Smooth muscle cell (in vitro differentiated cells): ENCODE results near the gene SUCO. TPM values are rescaled to one million over a fixed set of nuclear protein-coding genes. Genes with fewer than 3 reads are reported as not detected.

Experiments used
- DNase-seq: peaks from one replicate; lab custom pipeline; 2025; ENCODE audit not compliant: unreplicated experiment; lab: John Stamatoyannopoulos, UW
- H2AFZ ChIP-seq: fragments of 200-600 bp; sonication (generic); 2 replicates; pipeline ENCODE4 v1.6.0; 2016; ENCODE audit warnings: antibody characterized with exemption, low read depth, mild to moderate bottlenecking
- H3F3A ChIP-seq: fragments of 200-600 bp; sonication (generic); 2 replicates; pipeline ENCODE4 v1.6.0; 2017; ENCODE audit warnings: antibody characterized with exemption, low read depth
- H3K27ac ChIP-seq: fragments of 200-600 bp; sonication (generic); 2 replicates; pipeline ENCODE4 v1.5.1; 2016; ENCODE audit warnings: low read depth, mild to moderate bottlenecking
- H3K27me3 ChIP-seq: fragments of 200-600 bp; sonication (generic); 2 replicates; pipeline ENCODE4 v1.6.1; 2016; ENCODE audit warnings: low read depth, mild to moderate bottlenecking
- H3K36me3 ChIP-seq: fragments of 200-600 bp; sonication (generic); 2 replicates; pipeline ENCODE4 v1.5.1; 2016; ENCODE audit warnings: low read depth
- H3K4me1 ChIP-seq: fragments of 200-600 bp; sonication (generic); 2 replicates; pipeline ENCODE4 v1.5.1; 2016; ENCODE audit warnings: low read depth
- H3K4me2 ChIP-seq: fragments of 200-600 bp; sonication (generic); 2 replicates; pipeline ENCODE4 v1.6.0; 2016; ENCODE audit warnings: mild to moderate bottlenecking
- H3K4me3 ChIP-seq: fragments of 200-600 bp; sonication (generic); 2 replicates; pipeline ENCODE4 v1.5.1; 2016; ENCODE audit warnings: mild to moderate bottlenecking
- H3K79me2 ChIP-seq: fragments of 200-600 bp; sonication (generic); 2 replicates; pipeline ENCODE4 v1.6.0; 2016; ENCODE audit warnings: low read depth, mild to moderate bottlenecking
- H3K9ac ChIP-seq: fragments of 200-600 bp; sonication (generic); 2 replicates; pipeline ENCODE4 v1.6.0; 2016; ENCODE audit warnings: low read depth
- H3K9me3 ChIP-seq: fragments of 200-600 bp; sonication (generic); replicated peaks from 2 replicates; pipeline ENCODE4 v1.5.1; 2016; ENCODE audit warnings: low read depth
- H4K20me1 ChIP-seq: fragments of 200-600 bp; sonication (generic); 2 replicates; pipeline ENCODE4 v1.6.0; 2016; ENCODE audit warnings: low read depth
- CTCF ChIP-seq: fragments of 200-600 bp; sonication (generic); IDR thresholded peaks from 2 replicates; pipeline ENCODE4 v1.5.1; 2017; ENCODE audit warnings: borderline replicate concordance, mild to moderate bottlenecking, antibody characterized with exemption; ENCODE audit not compliant: insufficient read depth, poor library complexity, severe bottlenecking
- WGBS: methylation state at CpG from one replicate; pipeline ENCODE4 v1.1.7; 2016; ENCODE audit warnings: low lambda C conversion rate; 5-methylcytosine and 5-hydroxymethylcytosine counted together
- polyA plus RNA-seq: library from polyadenylated mRNA; unstranded; fragments of >200 nt; fragmentation: Nextera tagmentation; extraction: Ambion mirVana; gene quantifications from 2 replicates; pipeline ENCODE4 v1.2.1, GENCODE V29; 2016
- total RNA-seq: library from RNA; depleted of rRNA; stranded (reverse); fragments of >200 nt; gene quantifications from 2 replicates; pipeline ENCODE4 v1.2.3, GENCODE V29; 2014

The SUCO gene
- total and polyA plus RNA-seq, 2 experiments from 2014 or later = 16.9 to 96.7 TPM

- no peaks in the 10 kb centered on the region for H4K20me1 ChIP-seq
- H3K79me2 ChIP-seq = no peaks in the 10 kb centered on the region
- no peak overlapping the region for H3K27ac ChIP-seq
- no peak overlapping the region for H3K4me2 ChIP-seq
- no peak for DNase-seq
- no peaks in the 10 kb centered on the region for H3K4me1 ChIP-seq
- 72% methylated on average over 3 of the region's 3 CpGs for WGBS
- H3K36me3 ChIP-seq = no peaks in the 10 kb centered on the region
- H3F3A ChIP-seq = no peaks in the 10 kb centered on the region
- no peaks in the 10 kb centered on the region for H3K9me3 ChIP-seq
- no peak overlapping the region for H3K9ac ChIP-seq
- H3K4me3 ChIP-seq = no peak overlapping the region
- no peaks in the 10 kb centered on the region for H3K27me3 ChIP-seq
- no peak overlapping the region for H2AFZ ChIP-seq
- no peak for TF ChIP-seq CTCF
Observed at GRCh38 chr1:172626845-172627244, 93.9 kb downstream of the SUCO start.

- no peaks in the 10 kb centered on the region for H3K4me1 ChIP-seq
- 89% methylated on average over 3 of the region's 3 CpGs for whole genome bisulfite sequencing
- H3K4me2 ChIP-seq = no peak overlapping the region
- no peak overlapping the region for H3K27ac ChIP-seq
- no peak overlapping the region for H2AFZ ChIP-seq
- no peaks in the 10 kb centered on the region for H3K9me3 ChIP-seq
- no peaks in the 10 kb centered on the region for H3K27me3 ChIP-seq
- no peak for DNase-seq
- H3K4me3 ChIP-seq = no peak overlapping the region
- H3F3A ChIP-seq = no peaks in the 10 kb centered on the region
- no peak overlapping the region for H3K9ac ChIP-seq
- no peaks in the 10 kb centered on the region for H4K20me1 ChIP-seq
- no peaks in the 10 kb centered on the region for H3K79me2 ChIP-seq
- H3K36me3 ChIP-seq = no peaks in the 10 kb centered on the region
- TF ChIP-seq CTCF = no peak
Observed at GRCh38 chr1:172627702-172628101, 94.8 kb downstream of the SUCO start.

GRCh38 chr1:172628401-172628800 is 95.5 kb downstream of the SUCO start:
- Histone ChIP-seq H3K27me3 (no peaks in the 10 kb centered on the region), H3K4me3 (no peak overlapping the region), H3K27ac (no peak overlapping the region), H3K36me3 (no peaks in the 10 kb centered on the region), H3K9me3 (no peaks in the 10 kb centered on the region), H3F3A (no peaks in the 10 kb centered on the region), H3K4me1 (no peaks in the 10 kb centered on the region), H4K20me1 (no peaks in the 10 kb centered on the region), H3K9ac (no peak overlapping the region), H3K4me2 (no peak overlapping the region), H2AFZ (no peak overlapping the region), H3K79me2 (no peaks in the 10 kb centered on the region)
- no peak for TF ChIP-seq CTCF
- no peak for DNase-seq
- WGBS = 85% methylated on average over 4 of the region's 4 CpGs

GRCh38 chr1:172629170-172629569 is 96.2 kb downstream of the SUCO start:
- no peaks in the 10 kb centered on the region for H3K9me3 ChIP-seq
- no peak overlapping the region for H3K4me2 ChIP-seq
- H3K27me3 ChIP-seq = no peaks in the 10 kb centered on the region
- no peaks in the 10 kb centered on the region for H4K20me1 ChIP-seq
- no peak for DNase-seq
- no peaks in the 10 kb centered on the region for H3K4me1 ChIP-seq
- H3K27ac ChIP-seq = no peak overlapping the region
- no peaks in the 10 kb centered on the region for H3F3A ChIP-seq
- H3K36me3 ChIP-seq = no peaks in the 10 kb centered on the region
- H2AFZ ChIP-seq = no peak overlapping the region
- no peaks in the 10 kb centered on the region for H3K79me2 ChIP-seq
- WGBS = 100% methylated on average over 2 of the region's 2 CpGs
- TF ChIP-seq CTCF = no peak
- H3K4me3 ChIP-seq = no peak overlapping the region
- no peak overlapping the region for H3K9ac ChIP-seq
